DMS53 (cell line): Measurements from ENCODE around the gene SSU72.
"Not testable (repeated sequence)": the region's sequence is repeated elsewhere in the genome, so short reads cannot be mapped to it uniquely, and the experiment has no call there.

Experiments
- DNase-seq: peaks from one replicate; lab custom pipeline; 2025; lab: John Stamatoyannopoulos, UW

Gene SSU72

DNA sequence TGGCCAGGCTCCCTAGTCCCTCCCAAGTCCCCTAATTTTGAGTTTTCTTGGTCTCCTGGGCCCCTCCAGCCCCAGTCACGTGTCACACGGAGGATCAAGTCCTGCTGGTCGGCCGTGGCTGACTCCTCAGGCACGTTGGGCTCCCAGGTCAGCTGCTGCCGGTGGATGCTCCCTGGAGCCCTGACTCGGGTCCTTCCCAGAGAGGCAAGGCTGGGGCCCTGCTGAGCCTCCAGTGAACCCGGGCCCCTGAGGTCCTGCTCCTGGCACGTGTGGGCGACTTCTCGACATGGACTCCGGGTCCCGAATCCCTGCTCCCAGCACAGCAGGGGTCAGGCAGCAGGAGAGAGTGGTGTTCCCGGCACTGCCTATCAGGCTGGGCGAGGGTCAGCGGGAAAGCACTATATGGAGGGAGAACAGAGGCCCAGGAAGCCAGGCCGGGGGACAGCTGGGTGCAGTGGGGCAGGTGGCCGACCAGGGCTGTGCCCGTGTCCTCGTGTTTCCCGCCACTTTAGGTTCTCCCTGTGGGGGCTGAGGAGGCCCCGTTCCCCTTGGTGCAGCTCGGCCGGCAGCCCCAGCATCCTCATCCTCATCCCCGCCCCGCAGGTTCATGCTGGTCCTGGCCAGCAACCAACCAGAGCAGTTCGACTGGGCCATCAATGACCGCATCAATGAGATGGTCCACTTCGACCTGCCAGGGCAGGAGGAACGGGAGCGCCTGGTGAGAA lies 47.4 kb downstream of the SSU72 start:
- no peak for DNase-seq

DNA sequence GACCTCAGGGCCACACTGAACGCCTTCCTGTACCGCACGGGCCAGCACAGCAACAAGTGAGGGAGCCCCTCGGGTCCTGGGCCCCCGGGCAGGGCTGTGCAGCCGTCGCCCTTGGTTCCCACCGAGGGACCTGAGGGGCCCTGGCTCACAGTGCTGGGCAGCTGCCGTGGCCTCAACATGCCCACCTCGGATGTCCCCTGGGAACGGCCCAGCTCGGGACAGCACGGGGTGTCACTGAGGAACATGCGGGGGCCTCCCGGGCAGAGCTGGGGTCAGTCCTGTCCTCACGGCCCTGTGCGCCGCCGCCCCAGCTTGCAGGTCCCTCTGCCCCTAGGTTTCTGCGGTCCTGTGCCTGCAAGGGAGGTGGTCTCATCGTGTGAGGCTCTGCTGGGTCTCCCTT lies 48.2 kb downstream of the SSU72 start:
- DNase-seq, result not testable (repeated sequence)

DNA sequence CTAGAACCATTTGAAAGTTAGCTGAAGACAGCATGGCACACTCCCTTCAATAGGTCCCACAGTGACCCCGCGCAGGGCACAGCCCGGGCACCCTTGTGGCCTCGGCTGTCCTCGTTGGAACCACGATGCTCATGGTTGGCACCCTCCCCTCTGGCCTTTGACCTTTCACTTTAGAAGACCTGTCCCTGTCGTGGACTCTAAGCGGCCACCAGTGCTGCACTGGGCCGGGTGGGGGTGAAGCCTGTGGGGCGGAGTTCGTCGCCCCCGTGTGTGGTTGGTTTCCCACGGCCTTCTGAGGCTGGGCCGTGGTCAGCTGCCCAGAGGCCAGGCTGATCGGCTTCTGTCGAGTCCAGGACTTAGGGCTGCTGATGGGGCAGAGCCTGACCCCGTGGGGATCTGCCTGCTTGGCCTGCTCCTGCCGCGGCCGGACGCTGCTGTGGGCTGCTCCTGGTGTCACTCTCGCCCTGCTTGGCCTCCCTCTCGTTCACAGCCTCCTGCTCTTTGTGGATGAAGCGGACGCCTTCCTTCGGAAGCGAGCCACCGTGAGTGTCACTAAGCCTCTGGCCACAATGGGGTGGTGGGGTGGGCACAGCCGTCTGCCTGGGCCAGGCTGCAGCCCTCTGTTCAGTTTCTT lies 49.8 kb downstream of the SSU72 start:
- not testable (repeated sequence) for DNase-seq

DNA sequence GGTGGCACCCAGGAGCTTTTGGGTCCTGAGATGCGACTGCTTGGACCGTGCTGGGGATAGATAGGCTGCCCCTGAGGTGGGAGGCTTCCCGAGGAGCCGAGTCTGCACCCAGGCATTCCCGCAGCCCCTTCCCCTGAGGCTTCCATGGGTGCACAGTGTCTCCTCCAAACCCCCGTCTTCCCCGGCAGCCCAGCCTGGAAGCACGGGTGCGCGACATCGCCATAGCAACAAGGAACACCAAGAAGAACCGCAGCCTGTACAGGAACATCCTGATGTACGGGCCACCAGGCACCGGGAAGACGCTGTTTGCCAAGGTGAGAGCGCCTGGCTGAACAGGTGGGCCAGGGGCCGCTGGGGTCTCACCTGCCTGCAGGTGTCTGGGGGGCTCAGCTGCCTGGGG lies 51.0 kb downstream of the SSU72 start:
- DNase-seq, result not testable (repeated sequence)

DNA sequence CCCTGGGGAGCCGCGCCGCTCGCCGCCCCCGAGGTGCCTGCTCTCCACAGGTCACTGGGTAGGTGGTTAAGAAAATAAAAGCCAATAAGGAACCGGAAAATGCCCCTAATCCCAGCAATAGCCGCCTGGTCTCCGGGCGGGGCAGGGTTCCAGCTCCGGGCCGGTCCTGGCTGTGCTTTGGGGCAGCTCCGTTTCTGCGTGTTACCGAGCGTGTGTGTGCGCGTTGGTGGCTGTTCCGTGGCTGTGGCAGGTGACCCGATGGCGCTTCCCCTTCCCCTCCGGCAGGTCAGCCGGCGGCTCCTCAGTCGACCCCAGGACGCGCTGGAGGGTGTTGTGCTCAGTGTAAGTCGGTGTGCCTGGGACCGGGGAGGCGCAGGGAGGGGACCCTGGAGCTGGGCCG lies 51.4 kb downstream of the SSU72 start:
- DNase-seq, result not testable (repeated sequence)

DNA sequence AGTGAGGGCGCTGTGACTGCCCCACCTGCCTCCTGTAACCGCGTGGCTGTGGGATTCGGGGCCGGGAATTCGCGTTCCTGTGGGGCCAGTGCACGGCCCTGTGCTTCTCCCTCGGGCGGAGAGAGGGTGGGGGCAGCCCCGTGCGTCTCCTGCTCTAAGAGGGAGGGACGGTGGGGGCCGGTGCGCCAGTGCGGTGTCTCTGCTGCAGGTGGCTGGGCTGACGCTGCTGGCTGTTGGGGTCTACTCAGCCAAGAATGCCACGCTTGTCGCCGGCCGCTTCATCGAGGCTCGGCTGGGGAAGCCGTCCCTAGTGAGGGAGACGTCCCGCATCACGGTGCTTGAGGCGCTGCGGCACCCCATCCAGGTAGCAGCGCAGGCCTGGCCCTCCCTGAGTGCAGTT lies 52.1 kb downstream of the SSU72 start:
- not testable (repeated sequence) for DNase-seq

DNA sequence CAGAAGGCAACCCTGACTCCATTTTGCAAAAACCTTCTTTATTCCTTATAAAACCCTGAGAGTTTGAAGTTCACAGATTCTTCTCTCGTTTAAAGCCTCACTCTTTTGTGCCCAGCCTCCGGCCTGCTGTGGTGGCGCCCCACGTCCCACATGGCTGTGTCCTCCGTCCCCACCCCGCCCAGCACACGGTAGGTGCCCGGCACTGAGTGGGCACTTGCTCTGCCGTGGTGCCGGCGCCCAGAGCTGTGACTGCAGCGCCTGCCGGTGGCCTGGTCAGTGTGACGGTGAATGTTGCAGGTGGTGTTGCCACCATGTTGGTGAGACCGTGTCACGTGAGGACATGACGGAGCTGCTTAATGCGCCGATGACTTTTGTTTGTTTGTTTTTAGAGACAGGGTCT lies 53.3 kb downstream of the SSU72 start:
- DNase-seq, result no peak

DNA sequence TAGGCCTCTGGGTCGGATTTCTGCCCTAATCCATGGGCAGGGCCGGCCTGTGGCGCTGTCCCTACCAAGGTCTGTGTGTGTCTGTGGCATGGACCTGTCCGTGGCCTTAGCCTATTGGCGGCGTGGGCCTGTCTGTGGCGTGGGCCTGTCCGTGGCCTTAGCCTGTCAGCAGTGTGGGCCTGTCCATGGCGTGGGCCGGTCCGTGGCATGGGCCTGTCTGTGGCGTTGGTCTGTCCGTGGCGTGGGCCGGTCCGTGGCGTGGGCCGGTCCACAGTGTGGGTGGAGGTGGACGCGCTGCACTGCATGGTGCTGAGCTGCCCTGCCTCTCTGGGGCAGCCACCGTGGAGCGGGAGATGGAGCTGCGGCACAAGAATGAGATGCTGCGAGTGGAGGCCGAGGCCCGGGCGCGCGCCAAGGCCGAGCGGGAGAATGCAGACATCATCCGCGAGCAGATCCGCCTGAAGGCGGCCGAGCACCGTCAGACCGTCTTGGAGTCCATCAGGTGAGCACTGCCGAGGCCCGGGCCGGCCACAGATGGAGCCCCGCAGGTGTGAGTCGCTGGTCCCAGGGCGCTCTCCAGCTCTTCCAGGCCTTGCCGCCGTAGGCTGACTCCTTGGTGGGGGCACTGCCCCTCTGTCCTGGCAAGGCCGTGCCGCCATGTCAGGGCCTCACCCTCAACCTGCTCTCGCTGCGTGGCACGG lies 54.7 kb downstream of the SSU72 start:
- not testable (repeated sequence) for DNase-seq

DNA sequence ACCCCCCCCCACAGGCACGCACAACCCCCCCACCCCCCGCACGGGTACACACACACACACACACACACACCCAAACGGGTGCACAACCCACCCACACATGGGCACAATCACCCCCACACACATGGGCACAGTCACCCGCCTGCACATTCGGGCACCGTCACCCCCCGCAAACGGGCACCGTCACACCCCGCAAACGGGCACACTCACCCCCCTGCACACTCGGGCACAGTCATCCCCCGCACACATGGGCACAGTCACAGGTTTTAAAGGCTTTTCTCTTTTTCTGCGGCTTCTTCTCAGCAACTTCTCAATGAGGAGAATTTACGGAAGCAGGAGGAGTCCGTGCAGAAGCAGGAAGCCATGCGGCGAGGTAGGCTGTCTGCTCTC lies 56.0 kb downstream of the SSU72 start:
- DNase-seq, result not testable (repeated sequence)

DNA sequence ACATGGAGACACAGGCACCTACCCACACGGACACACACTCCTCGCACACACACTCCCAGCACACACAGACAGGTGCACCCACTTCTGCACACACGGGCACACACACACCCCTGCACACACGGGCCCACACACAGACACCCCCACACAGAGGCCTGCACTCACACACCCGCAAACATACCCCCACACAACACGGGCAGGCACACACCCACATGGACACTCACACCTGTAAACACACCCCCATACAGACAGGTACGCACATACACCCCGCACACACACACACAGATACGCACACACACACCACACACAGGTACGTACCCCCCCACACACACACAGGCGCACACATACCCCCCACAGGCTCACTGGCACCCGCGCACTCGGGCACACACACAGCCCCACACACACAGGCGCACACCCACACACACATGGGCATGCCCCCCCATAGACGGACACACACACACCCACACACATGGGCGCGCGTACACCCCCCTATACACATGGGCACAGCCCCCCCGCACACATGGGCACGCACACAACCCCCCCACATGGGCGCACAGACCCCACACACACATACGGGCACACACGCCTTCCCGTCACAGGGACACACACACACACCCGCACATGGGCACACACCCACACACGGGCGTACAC lies 56.6 kb downstream of the SSU72 start:
- DNase-seq, result no peak

DNA sequence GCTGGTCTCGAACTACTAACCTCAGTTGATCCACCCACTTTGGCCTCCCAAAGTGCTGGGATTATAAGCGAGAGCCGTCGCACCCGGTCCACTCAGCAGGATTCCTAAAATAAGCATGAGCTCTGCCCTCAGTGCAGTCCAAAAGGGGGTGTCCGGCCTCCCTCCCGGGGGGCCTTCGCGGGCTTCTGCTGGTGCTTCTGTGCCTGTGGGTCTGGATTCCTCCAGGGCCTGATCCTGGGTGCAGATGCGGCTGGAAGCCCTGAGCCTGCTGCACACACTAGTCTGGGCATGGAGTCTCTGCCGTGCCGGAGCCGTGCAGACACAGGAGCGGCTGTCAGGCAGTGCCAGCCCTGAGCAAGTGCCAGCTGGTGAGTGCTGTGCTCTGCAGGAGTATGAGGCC lies 57.7 kb downstream of the SSU72 start:
- not testable (repeated sequence) for DNase-seq

DNA sequence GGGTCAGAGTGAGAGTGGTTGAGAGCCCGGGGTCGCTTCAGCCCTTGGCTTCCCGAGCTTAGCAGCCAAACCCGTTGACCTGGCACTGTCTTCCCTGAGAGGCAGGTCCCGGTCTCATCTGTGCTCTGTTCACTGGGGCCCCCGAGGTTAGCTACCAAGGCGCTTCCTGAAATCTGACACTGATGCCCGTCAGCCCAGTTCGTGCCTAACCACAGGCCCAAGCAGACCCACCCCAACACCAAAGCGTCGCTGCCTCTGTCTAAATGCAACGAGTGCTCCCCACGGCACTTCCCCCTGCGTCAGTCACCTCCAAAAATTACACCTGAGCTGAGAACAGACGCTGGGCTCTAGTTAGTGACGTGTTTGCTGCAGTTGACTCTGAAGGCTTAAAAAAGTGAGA lies 60.3 kb downstream of the SSU72 start:
- not testable (repeated sequence) for DNase-seq

DNA sequence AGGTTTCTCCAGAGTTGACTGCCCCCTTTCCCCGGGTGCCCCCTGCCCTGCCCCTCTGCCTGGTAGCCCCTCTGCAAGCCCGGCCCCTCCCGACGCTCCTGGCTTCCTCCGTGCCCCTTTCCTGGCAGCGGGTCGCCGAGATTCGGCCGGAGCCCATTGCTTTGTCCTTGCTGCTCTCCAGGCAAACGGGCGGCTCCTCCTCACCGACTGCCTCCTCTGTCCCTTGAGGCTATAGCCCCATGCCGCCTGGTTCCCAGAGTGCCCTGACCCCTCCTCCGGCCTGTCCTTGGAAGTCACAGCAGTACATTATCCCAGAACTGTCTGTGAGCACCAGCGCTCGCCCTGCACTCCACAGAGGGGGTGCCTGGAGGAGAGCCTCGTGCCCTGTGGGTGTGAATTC lies 61.0 kb downstream of the SSU72 start:
- DNase-seq, result not testable (repeated sequence)

DNA sequence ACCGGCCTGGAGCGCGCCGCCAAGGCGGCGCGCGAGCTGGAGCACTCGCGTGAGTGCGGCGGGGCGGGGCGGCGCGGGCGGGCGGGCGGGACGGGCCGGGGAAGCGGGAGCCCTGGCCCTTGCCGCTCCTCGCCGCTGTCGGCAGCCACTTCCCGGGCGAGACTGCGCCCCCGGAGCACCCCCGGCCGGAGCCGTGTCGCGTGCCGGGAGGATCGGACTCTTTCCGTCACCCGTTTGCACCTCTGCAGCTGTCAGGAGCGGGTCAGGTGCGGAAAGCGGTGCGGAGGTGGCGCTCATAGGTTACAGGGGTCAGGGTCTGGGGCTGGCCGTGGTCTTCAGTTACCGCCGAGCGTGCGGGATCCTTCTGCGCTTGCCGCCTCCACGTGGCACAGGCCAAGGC lies 62.2 kb downstream of the SSU72 start:
- DNase-seq, result peak; percentile 54

DNA sequence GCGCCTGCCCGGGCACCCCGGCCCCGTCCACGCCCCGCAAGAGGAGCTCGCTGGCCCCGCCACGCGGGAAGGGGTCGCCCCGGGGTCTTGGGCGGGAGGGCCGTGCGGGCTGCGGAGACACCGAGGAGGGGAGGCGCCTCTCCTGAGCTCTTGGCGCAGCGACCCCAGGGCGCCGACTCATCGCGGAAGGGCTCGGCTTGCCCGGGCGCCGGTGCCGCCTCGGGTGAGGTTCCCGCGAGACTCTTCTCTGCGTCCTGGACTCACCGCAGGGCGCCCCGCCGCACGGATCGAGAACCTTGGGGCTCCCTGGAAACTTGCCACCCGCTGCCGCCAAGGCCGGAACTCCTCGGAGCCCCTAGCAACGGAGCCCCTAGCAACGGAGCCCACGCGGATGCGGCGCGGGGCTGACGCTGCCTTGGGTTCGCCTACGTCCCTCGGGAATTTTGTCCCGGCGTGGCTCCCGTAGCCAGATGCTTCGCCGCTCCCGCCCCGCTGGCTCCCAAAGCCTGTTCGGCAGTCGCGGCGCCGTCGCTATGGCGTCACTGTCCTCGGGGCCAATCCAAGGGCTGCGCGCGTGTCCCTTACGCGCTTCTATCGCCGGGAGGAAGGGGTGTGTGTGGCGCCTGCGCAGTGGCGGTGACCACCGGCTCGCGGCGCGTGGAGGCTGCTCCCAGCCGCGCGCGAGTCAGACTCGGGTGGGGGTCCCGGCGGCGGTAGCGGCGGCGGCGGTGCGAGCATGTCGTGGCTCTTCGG lies 63.0 kb downstream of the SSU72 start, which contains the start of gene ATAD3A:
TSS of gene ATAD3A (plus strand) at position 630 of the 753 bp plus-strand sequence. CDS start at position 737, 107 bp downstream.
- DNase-seq, result peak; percentile 99

DNA sequence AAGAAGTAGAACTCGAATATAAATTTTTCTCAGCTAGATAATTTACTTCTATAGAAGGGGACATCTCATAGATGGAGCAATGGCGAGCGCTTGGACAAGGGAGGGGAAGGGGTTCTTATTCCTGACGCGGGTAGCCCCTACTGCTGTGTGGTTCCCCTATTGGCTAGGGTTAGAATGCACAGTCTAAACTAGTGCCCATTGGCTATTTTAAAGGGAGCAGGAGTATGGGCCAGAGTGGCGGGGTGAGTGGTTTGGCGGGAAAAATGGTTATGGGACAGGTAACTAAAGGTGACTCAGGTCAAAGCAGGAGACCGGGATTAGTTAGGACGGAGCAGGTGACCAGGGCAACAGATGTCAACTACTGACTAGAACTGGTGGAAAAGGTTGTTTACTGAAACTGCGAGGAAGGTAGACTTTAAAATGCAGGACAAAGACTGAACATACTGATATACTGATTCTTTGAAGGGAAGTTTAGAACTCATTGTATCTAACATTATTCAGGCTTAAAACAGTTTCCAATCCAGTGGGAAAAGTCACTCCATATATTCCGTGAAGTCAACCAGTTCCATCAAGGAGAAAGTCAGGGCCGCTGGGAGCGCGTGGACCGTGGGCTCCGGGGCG lies 63.6 kb downstream of the SSU72 start:
- peak; percentile 95 for DNase-seq

DNA sequence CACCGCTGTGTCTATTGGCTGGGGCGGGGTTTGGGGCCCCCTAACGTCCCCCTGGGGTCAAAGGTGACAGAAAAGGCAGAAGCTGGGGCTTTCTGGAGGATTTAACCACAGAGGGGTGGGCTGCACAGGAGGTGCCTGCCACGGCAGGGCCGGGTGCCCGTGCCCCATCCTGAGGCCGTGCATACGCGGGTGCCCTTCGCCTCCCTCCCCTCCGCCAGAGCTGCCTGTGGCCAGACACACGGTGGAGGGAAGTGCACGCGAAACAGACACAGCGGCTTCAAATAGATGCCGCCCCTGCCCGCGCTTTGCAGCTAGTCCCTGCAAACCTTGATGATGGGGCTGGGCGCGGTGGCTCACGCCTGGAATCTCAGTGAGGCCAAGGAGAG lies 65.2 kb downstream of the SSU72 start:
- not testable (repeated sequence) for DNase-seq

DNA sequence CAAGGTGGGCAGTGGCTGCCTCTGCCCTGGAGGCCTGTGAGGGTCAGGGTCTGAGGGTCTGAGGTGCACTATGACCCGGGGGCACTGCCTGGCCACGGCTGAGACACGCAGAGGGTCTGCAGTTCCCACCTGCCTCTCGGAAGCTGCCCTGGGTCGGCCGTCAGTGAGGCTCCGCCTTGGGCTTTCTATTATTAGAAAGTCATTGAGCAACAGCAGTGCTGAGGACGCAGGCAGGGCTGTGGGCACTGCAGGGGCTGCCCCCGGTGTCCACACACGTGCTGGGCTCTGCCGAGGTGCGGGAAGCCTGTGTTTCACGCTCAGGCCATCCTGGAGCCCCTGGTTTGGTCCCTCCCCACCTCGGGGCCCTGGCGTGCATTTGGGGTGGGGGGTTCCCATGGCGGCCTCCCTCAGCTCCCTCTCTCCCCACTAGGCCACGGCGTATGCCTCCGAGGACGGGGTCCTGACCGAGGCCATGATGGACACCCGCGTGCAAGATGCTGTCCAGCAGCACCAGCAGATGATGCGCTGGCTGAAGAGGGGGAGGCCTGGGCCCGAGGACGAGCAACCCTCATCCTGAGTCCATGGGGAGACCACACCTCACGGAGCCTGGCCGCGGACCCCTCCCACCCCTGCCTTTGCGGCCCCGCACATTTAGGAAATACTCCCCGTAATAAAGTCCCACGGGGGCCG lies 65.7 kb downstream of the SSU72 start:
- DNase-seq, result not testable (repeated sequence)

DNA sequence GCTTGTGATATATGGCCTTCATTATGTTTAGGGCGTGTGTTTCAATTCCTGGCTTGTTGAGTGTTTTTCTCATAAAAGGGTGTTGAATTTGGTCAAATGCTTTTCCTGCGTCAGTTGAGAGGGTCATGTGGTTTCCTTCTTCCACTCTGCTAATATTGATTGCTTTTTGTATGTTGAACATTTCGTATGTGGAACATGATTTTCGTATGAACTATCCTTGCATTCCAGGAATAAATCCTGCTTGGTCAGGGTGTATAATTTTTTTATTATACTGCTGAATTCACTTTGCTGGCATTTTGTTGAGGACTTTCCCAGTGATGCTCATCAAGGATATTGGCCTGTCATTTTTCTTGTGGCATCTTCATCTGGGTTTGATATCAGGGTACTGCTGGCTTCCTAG lies 67.4 kb downstream of the SSU72 start:
- DNase-seq, result no peak

DNA sequence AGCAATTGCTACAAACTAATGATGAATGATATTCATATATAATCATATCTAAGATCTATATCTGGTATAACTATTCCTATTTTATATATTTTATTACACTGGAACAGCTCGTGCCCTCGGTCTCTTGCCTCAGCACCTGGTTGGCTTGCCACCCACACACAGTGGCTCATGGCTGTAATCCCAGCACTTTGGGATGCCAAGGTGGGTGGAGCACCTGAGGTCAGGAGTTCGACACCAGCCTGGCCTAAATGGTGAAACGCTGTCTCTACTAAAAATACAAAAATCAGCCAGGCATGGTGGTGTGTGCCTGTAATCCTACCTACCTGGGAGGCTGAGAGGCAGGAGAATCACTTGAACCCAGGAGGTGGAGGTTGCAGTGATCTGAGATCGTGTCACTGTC lies 68.9 kb downstream of the SSU72 start:
- DNase-seq, result not testable (repeated sequence)

DNA sequence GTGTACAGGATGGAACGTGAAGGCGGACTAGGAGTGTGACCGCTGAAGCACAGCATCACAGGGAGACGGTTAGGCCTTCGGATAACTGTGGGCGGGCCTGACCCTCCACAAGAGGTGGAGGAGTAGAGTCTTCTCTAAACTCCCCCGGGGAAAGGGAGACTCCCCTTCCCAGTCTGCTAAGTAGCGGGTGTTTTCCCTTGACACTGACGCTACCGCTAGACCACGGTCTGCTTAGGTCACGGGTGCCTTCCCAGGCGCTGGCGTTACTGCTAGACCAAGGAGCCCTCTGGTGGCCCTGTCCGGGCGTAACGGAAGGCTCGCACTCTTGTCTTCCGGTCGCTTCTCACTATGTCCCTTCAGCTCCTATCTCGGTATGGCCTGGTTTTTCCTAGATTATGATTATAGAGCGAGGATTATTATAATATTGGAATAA lies 69.3 kb downstream of the SSU72 start:
- peak; percentile 77 for DNase-seq
